Transverse colon (tissue), 4 donors: ENCODE results near the gene SBF2.

ENCODE experiments used
- CTCF ChIP-seq, 5 experiments: fragments of 200-600 bp in 3 of 5; fragments of 450-650 bp in 2 of 5; sonication (generic) in 3 of 5; IDR thresholded peaks; 1 replicate in 2 of 5; 2 replicates in 3 of 5; pipeline ENCODE4 v1.5.1; 2016 to 2017; ENCODE audit warnings: antibody characterized with exemption in 5 of 5, inconsistent platforms in 3 of 5, mild to moderate bottlenecking in 2 of 5, moderate library complexity in 1 of 5
- EP300 ChIP-seq: sonication (generic); formaldehyde crosslinking; IDR thresholded peaks from one replicate; pipeline ENCODE4 v1.6.1; 2017; ENCODE audit warnings: antibody characterized with exemption, low read depth
- POLR2A ChIP-seq: fragments of 450-650 bp; IDR thresholded peaks from one replicate; pipeline ENCODE4 v1.6.1; 2016; ENCODE audit warnings: antibody characterized with exemption, mild to moderate bottlenecking, moderate library complexity
- POLR2AphosphoS5 ChIP-seq, 3 donors: sonication (generic); formaldehyde crosslinking; IDR thresholded peaks; one replicate each; pipeline ENCODE4 v1.6.1; 2016; ENCODE audit warnings: antibody characterized with exemption in 3 of 3

GRCh38 chr11:10041332-10041731 is 252.7 kb downstream of the SBF2 start:
- no peak for TF ChIP-seq CTCF (IDR thresholded peaks at IDR 0.05)
- TF ChIP-seq POLR2A: no peak
- TF ChIP-seq POLR2AphosphoS5 (IDR thresholded peaks at IDR 0.05): no peak
- TF ChIP-seq EP300: no peak
